Fibroblast of pulmonary artery (primary cell): Measurements from ENCODE around the gene PPDPF.

Experiments used
- DNase-seq: peaks from one replicate; pipeline ENCODE4 v3.0.0-alpha.2; 2010; ENCODE audit warnings: low read depth
- H3K4me3 ChIP-seq: replicated peaks from 2 replicates; pipeline ENCODE4 v1.5.1; 2011; ENCODE audit warnings: low read depth, mild to moderate bottlenecking, control low read depth, low read length, moderate library complexity
- CTCF ChIP-seq: IDR thresholded peaks from 2 replicates; pipeline ENCODE4 v1.5.1; 2011; ENCODE audit warnings: mild to moderate bottlenecking, control low read depth, low read length, inconsistent platforms; ENCODE audit errors: missing control alignments

The PPDPF gene, protein sequence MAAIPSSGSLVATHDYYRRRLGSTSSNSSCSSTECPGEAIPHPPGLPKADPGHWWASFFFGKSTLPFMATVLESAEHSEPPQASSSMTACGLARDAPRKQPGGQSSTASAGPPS

GRCh38 chr20:63520504-63520933, at the start of gene PPDPF:
Gene PPDPF, plus strand, starts transcription at chr20:63520765. Its CDS starts 544 bp downstream, at chr20:63521309.
- peak within 1 kb of the TSS; percentile 81 for H3K4me3 ChIP-seq
- peak; percentile 83 for DNase-seq
- TF ChIP-seq CTCF, result no peak

DNA sequence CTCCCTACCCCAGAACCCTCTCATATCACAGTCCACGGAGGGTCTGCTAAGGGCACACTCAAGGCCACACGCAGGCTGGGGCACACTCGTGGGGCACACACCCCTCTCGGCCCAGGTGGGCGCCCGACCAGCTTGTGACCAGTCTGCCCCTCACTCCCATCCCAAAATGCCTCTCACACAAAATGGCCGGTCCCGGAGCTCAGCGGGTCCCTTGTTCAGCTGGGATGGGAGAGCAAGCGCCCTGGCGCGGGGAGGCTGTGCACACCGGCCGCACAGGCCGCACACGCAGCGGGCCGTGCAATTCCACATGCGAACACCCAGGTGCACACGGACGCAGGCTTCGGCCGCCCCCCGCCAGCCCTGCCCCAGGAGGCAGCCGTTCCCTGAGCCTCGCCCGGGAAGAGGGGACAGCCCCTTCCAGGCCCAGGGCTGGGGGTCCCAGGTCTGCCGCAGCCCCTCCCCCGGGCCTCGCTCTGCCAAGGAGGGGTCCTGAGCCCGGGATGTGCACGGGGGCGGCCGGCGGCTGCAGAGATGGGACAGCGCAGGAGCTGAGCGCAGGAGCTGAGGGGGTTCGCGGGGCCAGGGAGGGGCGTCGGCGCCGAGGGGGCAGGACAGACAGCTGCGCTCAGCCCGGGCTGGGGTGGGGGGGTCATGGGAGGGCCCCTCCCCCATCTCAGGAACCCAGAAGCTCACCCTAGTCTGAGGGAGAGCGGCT, 49.4 kb upstream of the PPDPF start:
- TF ChIP-seq CTCF, result no peak

DNA sequence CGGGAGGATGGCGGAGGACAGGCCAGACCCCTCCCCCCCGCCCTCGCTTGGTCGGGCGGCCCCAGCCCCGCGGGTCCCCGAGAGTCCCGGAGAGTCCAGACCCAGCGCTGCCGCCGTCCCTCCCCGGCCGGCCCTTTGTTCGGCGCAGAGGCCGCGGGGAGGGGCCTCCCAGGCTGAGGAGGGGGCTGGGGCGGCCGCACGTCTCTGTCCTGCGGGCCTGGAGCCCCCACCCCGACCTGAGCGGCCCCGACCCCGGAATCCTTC, 48.9 kb upstream of the PPDPF start:
- no peak for DNase-seq
- no peak for TF ChIP-seq CTCF
- no peak overlapping the region for H3K4me3 ChIP-seq

More for the DNA sequence above, 49.4 kb upstream of the PPDPF start:
- no peak for DNase-seq
- H3K4me3 ChIP-seq, result no peak overlapping the region

- DNase-seq, result no peak
- no peak within 1 kb of the TSS for H3K4me3 ChIP-seq
- no peak for TF ChIP-seq CTCF
These were observed 48.4 kb upstream of the PPDPF start, which contains the start of gene KCNQ2 for GRCh38 chr20:63471981-63472831. Gene KCNQ2, minus strand, starts transcription at chr20:63472655. Its CDS starts 192 bp downstream, at chr20:63472463.

DNA sequence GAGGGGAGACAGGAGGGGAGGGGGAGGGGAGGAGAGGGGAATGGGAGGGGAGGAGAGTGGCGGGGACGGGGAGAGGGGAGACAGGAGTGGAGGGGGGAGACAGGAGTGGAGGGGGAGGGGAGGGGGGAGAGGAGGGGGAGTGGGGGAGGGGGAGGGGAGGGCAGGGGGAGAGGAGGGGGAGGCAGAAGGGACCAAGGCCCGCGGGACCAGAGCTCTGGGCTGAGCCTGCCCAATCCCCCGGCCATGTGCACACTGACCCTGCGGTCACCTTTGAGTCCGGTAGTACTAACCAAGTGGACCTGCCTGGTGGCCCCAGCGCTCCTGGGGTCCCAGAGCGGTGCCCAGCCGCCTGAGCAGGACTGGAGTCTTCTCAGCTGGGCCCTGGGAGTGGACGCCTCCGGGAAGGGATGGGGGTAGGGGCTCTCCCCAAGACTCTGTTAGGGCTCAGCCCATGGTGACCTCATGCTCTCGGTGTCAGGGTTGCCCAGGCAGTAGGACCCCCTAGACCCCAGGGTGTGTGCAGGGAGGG, 47.6 kb upstream of the PPDPF start:
- no peak overlapping the region for H3K4me3 ChIP-seq
- no peak for DNase-seq
- no peak for TF ChIP-seq CTCF

- no peak for TF ChIP-seq CTCF
- no peak overlapping the region for H3K4me3 ChIP-seq
- no peak for DNase-seq
These were observed 46.8 kb upstream of the PPDPF start for GRCh38 chr20:63473555-63474449.
